GM19193 (cell line): ENCODE data around the gene NATD1.

Experiments used
- POLR2A ChIP-seq: IDR thresholded peaks from 4 replicates; pipeline ENCODE4 v1.6.1; 2011; ENCODE audit not compliant: insufficient read depth, insufficient read length; ENCODE audit errors: extremely low read depth

Gene NATD1

DNA sequence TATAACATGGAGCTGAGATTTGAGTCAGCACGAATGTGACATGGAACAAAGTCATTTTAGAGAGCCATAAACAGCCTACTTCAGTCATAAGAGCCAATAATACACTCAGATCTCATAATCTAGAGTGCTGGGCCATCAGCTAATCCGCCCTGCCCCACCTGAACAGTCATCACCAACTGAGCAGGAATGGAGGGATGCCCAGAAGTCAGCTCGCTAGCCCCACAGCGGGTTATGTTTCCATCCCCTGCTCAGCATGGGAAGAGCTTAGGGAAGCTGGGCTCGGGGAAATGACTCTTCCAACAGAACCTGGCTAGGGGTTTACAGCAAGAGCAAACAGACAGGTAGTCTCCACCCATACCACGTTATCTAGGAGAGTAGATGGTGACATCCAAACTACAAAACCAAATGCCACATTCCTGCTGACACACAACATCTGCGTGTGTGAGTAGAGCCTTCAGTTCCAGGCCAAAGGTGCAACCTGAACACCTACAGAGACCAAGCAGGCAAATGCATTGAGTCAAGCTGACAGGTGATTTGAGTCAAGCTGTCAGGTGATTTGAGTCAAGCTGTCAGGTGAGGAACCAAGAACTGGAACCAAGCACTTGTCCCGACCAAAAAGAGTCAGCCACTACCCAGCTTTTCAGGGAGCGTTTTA is 41.3 kb downstream of the NATD1 start:
- no peak for TF ChIP-seq POLR2A

DNA sequence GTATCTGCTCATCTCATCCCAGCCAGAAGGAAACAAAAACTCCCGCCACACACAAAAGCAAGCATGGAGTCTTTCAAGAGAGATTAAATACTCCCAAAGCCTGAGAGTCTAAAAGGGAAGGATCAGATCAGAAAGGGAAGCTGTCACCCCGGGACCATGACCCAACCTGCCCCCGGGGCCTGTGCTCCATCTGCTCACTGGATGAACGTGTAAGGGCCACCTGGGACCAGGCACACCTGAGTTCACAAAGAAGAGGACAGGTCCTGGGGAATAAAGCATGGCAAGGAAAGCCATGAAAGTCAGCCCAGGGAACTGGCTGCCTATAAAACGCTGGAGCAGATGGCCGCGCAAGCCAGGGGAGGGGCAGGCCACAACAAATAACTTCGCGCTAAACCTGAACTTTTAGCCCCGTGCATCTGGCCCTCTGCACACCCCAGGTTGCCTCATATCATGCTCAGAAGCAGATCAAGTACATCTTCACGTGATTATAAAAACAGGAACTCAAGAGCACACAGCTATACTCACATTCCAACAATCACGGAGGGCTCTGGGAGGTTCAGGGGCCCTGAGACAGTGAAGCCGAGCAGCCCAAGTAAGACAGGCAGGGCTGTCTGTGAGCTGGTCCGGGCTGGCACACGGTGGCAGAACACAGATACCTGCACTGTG is 42.7 kb downstream of the NATD1 start:
- no peak for TF ChIP-seq POLR2A

DNA sequence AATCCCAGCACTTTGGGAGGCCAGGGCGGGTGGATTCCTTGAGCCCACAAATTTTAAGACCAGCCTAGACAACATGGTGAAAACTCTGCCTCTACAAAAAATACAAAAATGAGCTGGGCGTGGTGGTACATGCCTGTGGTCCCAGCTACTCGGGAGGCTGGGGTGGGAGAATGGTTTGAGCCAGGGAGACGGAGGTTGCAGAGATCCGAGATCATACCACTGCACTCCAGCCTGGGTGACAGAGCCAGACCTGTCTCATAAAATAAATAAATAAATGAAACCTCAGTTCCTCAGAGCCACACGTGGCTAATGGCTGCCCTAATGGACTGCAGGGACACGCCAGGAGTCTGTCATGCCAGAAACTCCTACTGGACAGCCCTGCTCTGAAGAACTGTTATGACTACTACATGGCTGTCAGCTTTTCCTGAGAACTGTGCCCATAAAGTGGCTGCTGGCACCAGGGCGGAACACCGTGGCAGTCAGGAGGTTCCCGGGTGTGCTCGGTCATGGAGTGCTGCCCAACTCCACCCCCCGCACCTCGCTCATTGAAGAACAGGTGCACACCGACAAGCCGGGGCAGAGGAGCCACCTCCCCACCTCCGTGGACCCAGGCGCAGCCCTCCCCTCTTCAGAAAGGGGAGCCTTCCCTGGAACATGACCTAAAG is 43.6 kb downstream of the NATD1 start:
- no peak for TF ChIP-seq POLR2A

DNA sequence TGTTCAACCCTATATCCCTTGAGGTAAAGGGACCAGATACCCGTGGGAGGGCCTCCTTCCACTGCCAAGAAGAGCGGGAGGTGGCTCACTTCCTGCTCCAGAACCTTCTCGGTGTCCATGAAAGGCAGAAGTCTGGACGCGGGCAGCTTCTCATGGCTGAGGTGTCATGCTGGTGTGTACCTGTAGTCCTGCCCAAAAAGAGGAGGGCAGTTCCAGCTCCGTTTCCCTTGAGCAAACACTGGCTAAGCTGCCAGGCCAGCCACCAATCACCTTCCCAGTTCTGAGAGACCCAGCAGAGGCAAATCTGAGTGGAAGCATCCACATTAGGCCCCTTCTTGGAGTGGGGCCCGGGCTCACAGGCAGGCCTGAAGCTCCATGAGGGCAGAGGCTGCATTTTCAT is 44.9 kb downstream of the NATD1 start:
- no peak for TF ChIP-seq POLR2A

DNA sequence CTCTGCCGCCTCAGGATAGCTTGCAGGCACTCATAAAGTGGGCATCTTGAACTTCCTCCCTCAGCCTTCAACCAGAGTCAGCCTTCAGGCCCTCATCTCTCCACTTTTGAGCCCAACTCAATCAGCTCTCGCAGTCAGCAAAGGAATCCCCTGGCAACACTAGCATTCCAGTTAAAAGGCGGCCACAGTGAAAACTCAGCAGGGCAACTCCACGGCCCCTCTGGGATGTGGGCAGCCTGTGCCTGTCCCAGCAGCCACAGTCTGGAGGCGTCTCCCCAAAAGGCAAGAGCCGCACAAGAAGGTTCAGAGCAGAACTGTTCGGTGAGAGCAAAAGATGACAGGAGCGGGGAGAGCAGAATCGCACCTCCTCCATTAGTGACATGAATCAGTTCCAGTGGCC is 48.3 kb downstream of the NATD1 start:
- no peak for TF ChIP-seq POLR2A

DNA sequence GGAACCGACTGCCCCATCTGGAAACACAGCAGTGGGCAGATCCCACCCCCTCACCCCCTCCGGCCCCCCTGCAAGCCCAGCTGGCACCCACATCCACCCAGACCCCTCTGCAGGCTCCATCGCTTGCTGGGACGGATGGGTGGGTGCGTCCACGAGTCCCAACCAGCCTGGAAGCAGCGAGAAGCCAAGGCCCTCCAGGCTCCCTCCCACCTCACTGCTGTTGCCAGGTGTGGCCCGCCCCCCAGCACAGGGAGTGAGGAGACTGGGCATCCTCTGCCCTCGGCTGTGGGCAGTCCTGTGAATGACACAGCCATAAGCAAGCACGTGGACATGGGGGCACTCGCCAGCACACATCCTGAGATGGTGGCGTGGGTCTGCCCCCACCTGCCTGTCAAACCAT is 50.7 kb downstream of the NATD1 start:
- no peak for TF ChIP-seq POLR2A

DNA sequence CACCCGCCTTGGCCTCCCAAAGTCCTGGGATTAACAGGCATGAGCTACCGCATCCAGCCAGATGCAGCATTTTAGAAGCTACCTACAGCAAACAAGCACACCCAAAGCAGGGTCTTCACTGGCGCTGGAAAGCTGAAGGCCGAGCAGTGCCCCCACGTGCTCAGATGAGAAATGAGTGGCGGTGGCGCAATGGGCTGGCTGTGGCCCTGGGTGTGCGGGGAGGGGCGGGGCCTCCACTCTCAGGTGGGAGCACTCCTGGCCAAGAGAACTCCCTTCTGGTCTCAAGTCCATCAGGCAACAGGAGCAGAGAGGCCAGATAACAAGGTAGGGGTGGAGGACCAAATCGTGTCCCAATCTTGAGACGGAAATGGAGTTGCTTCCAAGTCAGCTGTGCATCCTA is 51.3 kb downstream of the NATD1 start:
- TF ChIP-seq POLR2A: no peak

DNA sequence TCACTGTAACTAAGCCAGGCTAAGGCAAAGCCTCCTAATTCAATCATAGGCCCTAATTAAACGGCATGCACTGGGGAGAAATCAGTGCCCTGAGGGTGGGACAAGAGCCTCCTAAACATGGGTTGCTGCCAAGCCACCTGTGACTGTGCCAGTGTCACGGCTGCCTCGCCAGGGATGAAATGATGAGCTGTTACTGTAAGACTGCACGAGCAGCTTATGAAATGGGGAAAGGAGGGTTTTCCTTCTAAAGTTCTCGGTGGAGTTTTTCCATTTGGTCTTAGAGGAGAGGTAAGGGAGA is 52.0 kb downstream of the NATD1 start:
- no peak for TF ChIP-seq POLR2A

DNA sequence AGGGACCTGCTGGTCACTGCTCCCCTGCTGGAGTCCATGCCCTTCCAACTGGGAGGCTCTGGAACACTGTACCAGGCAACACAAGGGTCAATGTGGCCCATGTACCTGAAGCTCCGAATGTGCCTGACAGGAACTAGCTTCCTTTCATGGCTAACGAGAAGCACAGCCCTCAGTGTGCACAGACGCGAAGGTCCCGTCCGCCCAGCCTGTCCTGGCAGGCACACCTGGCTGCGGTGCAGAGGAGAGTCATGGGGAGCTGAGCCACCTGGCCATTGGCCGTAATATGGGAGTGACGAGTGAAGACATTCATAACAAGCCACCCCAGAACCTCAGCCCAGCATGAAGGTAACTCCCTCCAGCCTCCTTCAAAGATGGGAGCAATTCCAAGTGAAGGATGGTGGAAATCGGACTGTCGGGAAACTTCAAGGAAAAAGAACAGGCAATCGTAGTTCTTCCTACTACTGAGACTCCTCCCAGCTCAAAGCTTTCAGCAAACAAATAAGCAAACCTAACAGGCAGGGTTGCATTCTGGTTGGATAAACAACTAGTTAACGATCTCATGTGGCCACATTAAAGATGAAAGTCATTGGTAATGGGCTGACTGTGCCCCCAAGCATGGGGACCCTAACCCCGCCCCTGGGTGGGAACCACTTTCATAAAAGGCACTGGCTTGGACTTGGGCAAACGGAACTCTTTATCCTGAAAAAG is 52.5 kb downstream of the NATD1 start:
- TF ChIP-seq POLR2A: no peak

DNA sequence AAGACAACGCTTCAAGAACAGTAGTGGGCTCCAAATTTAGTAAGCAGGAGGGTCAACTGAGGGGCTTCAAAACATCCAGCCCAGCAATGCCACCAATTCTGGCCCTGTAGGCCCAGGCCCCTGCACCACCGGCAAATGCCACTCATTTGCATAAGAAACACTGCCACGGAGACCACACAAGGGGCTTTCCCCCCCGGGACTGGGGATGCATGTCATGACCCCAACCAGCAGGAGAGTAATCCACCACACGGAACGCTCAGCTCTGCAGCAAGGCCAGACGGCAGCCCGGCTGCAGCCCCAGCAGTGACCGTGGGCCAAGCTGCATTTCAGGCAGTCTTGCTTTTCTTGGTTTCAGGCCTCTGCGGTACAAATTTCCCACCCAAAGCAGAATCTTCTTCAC is 53.4 kb downstream of the NATD1 start:
- no peak for TF ChIP-seq POLR2A

DNA sequence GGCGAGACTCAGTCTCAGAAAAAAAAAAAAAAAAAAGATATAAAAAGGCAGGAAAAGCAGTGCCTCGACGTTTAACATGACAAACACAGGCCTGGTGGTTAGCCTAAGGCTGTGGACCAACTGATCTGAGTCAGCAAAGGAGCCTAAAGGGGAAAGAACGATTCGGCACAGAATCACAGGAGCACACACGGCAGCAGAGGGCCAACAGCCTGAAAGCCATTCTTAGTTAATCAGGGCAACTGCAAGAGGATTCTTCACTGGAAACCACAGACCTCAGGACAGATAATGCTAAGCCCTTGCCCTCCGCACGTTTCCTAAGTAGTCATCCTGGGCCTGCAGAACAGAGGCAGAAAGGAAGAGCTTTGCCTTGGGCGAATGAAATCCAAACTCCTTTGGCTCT is 53.9 kb downstream of the NATD1 start:
- TF ChIP-seq POLR2A: no peak

DNA sequence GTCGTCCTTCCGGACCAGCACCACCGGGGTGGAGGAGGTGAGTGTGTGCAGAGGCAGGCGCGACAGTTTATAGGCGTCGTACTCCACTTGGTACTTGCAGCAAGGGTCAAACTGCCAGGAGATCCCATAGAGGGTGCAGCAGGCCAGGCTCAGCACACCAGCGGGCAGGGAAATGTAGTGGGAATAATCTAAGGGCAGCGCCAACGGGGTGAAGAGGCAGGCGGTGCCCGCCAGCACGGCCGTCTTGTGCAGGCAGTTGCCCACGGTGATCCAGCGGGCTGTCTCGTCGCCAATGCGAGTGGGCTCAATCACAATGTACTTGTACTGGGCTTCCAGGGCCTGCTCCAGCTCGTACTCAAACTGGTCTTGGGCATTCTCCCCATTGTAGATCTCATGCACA is 54.8 kb downstream of the NATD1 start:
- TF ChIP-seq POLR2A: no peak

DNA sequence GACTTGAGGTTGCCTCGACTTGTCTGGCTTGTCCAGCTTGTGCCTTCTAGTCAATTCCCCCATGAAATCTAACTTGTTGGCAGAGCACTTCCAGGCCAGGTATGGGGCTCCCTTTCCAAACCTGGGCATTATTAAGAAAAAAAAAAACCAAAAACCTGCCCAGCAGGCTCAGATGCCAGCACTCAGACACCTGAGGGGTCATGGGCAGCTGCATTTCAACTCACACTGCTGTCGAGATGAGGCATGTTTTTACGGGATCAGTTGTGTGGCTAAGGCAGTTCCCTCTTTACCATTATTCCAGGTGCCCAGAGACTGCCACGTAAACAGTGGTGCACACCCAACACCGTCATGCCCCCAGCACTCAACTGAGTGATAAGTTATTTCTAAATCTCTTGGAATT is 57.1 kb downstream of the NATD1 start:
- TF ChIP-seq POLR2A: no peak

DNA sequence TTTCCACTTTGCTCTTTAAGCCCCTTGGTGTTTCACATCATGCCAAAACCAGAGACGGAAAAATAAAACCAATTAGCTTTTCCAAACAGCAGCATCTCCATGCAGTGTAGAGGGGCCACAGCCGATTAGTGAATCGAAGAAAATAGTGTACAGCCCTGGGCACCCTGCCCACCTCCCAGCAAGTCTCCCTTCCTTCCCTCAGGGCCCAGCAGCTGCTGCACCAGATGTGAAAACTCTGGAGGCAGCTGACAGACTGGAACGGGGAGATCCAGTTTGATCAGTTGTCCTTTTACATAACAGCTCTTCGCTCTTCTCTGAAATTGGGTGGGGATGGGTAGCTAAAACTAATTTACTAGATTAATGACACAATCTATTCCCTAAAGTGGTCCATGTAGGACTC is 58.5 kb downstream of the NATD1 start:
- no peak for TF ChIP-seq POLR2A

DNA sequence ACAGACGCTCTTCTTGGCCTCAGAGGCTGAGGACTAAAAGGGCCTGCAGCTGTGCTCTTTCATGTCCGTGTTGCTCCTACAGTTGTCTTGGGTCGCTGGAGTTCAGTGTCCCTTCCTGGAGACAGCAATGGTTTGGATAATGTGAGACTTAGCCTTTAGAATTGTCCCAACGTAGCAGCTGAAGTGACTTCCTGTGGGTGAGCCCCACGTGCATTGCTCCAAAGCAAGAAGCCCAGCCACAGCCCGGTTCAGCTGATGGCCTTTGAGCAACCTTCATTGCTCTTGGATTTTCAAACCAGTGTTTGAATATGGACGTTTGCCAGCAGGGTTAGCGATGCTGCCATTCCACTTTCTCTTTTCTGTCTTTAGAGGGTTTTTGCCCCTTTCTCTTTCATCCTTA is 59.0 kb downstream of the NATD1 start:
- no peak for TF ChIP-seq POLR2A

DNA sequence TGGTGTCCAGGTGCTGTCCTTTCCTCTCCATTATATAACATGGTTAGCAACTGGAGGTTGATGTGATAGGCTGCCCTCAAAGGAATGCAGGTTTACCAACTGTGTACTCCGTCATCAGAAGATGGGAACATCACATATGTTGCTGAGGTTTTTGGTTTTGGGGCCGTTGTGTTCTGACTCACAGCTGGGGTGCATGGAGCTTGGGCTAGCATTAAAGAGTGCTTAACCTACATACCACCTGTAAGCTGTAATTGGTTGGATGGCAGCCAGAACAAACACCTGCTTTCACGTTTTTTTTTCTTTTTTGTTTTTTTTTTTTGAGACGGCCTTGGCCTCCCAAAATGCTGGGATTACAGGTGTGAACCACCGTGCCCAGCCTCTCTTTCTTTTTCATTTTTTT is 60.2 kb downstream of the NATD1 start:
- no peak for TF ChIP-seq POLR2A

DNA sequence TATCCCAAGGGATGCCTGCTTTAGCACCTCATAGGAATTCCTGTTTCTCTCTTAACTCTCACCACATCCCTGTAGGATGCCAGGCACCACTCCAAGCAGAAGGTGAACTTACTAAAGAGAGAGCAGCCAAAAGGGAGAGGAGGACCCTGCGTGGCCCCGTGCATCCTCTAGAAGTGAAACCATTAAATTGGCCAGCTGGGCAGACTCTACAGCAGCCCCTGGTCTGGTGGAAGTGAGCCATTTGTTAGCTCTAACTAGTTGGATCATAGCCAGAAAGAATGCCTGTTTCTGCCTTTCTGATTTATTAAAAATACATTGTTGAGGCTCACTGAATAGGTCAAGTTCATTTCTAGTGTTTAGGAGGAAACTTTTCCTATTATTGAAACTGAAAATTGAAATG is 61.5 kb downstream of the NATD1 start:
- no peak for TF ChIP-seq POLR2A

DNA sequence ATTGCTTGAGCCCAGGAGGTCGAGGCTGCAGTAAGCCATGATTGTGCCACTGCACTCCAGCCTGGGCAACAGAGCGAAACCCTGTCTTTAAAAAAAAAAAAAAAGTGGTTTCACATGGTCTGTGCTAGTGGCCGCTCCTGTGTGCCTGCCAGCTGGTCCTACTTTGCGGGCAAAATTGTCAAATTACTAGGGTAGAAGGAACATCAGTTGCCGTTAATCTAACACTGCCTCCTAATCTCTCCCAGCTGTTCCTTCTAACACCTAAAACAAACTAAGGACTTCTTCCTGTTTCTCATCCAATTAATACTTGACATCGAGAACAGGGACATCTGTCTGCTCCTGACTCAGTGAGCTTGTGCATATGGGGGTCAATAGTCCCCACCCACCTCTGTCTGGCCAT is 63.1 kb downstream of the NATD1 start:
- TF ChIP-seq POLR2A: no peak
